ENCODE measurements around the gene ZDHHC22.

DNA sequence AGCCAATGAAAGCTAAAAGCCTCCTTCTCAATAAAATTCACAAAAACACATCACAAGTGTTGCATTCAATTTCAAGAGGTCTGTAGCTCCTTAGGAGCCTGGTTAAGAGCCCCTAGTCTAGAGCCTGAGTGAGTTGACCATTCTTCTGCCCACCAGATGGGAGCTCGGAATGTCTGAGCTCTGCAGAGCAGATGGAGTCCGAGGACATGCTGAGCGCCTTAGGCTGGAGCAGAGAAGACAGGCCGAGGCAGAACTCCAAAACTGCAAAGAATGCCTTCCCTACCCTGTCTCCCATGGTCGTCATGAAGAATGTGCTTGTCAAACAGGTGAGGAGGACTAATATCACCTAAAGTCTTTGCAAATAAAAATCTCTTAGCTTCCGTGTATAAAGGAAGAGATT lies 31.9 kb downstream of the ZDHHC22 start:
- TF ChIP-seq POLR2A (IDR thresholded peaks at IDR 0.05), result no peak
- TF ChIP-seq, protein P1, sequence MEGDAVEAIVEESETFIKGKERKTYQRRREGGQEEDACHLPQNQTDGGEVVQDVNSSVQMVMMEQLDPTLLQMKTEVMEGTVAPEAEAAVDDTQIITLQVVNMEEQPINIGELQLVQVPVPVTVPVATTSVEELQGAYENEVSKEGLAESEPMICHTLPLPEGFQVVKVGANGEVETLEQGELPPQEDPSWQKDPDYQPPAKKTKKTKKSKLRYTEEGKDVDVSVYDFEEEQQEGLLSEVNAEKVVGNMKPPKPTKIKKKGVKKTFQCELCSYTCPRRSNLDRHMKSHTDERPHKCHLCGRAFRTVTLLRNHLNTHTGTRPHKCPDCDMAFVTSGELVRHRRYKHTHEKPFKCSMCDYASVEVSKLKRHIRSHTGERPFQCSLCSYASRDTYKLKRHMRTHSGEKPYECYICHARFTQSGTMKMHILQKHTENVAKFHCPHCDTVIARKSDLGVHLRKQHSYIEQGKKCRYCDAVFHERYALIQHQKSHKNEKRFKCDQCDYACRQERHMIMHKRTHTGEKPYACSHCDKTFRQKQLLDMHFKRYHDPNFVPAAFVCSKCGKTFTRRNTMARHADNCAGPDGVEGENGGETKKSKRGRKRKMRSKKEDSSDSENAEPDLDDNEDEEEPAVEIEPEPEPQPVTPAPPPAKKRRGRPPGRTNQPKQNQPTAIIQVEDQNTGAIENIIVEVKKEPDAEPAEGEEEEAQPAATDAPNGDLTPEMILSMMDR (IDR thresholded peaks at IDR 0.05), result no peak

Data from testis (tissue), 2 donors.